GM23248 (cell line): ENCODE results near the gene INTS2. TPM values are rescaled to one million over a fixed set of nuclear protein-coding genes. Genes with fewer than 3 reads are reported as not detected.

Source experiments
- DNase-seq: peaks from one replicate; pipeline ENCODE4 v3.0.0-alpha.2; 2015
- H2AFZ ChIP-seq: fragments of 200-600 bp; sonication (generic); 2 replicates; pipeline ENCODE4 v1.6.1; 2016; ENCODE audit warnings: antibody characterized with exemption
- H3F3A ChIP-seq: fragments of 200-600 bp; sonication (generic); 2 replicates; pipeline ENCODE4 v1.6.1; 2016; ENCODE audit warnings: mild to moderate bottlenecking, antibody characterized with exemption, mixed run types; ENCODE audit not compliant: insufficient read depth
- H3K27ac ChIP-seq: fragments of 200-600 bp; sonication (generic); 2 replicates; pipeline ENCODE4 v1.5.1; 2016; ENCODE audit warnings: mild to moderate bottlenecking
- H3K27me3 ChIP-seq: fragments of 200-600 bp; sonication (generic); replicated peaks from 2 replicates; pipeline ENCODE4 v1.6.1; 2016; ENCODE audit warnings: mild to moderate bottlenecking; ENCODE audit not compliant: insufficient read depth
- H3K36me3 ChIP-seq: fragments of 200-600 bp; sonication (generic); 2 replicates; pipeline ENCODE4 v1.6.1; 2016; ENCODE audit warnings: low read depth, mild to moderate bottlenecking
- H3K4me1 ChIP-seq: fragments of 200-600 bp; sonication (generic); 2 replicates; pipeline ENCODE4 v1.6.1; 2016; ENCODE audit warnings: mild to moderate bottlenecking; ENCODE audit not compliant: insufficient read depth
- H3K4me2 ChIP-seq: fragments of 200-600 bp; sonication (generic); one replicate; pipeline ENCODE4 v1.6.1; 2016; ENCODE audit warnings: mild to moderate bottlenecking; ENCODE audit not compliant: unreplicated experiment
- H3K4me3 ChIP-seq: fragments of 200-600 bp; sonication (generic); 2 replicates; pipeline ENCODE4 v1.5.1; 2016; ENCODE audit warnings: mild to moderate bottlenecking
- H3K79me2 ChIP-seq: fragments of 200-600 bp; sonication (generic); 2 replicates; pipeline ENCODE4 v1.6.1; 2016; ENCODE audit warnings: mild to moderate bottlenecking; ENCODE audit not compliant: insufficient read depth
- H3K9ac ChIP-seq: fragments of 200-600 bp; sonication (generic); 2 replicates; pipeline ENCODE4 v1.6.1; 2016; ENCODE audit warnings: mild to moderate bottlenecking
- H3K9me2 ChIP-seq: fragments of 200-600 bp; sonication (generic); 2 replicates; pipeline ENCODE4 v1.6.1; 2016; ENCODE audit warnings: mixed run types, mild to moderate bottlenecking, moderate library complexity; ENCODE audit not compliant: insufficient read depth
- H3K9me3 ChIP-seq: fragments of 200-600 bp; sonication (generic); one replicate; pipeline ENCODE4 v1.6.1; 2017; ENCODE audit warnings: low read depth
- H4K20me1 ChIP-seq: fragments of 200-600 bp; sonication (generic); 2 replicates; pipeline ENCODE4 v1.6.0; 2016; ENCODE audit not compliant: insufficient read depth
- EZH2 ChIP-seq: fragments of 200-600 bp; sonication (generic); IDR thresholded peaks from 2 replicates; pipeline ENCODE4 v1.6.1; 2018; ENCODE audit warnings: antibody characterized with exemption, mild to moderate bottlenecking; ENCODE audit not compliant: insufficient read depth, poor library complexity, severe bottlenecking
- EZH2phosphoT487 ChIP-seq: fragments of 200-600 bp; sonication (generic); IDR thresholded peaks from 2 replicates; pipeline ENCODE4 v1.6.1; 2018; ENCODE audit warnings: antibody characterized with exemption, moderate library complexity, mild to moderate bottlenecking, low read depth; ENCODE audit not compliant: insufficient read depth
- WGBS, 2 experiments: methylation state at CpG; one replicate each; pipeline ENCODE4 v1.1.6; 2015 to 2017; ENCODE audit warnings: low lambda C conversion rate in 2 of 2, low coverage in 1 of 2; ENCODE audit errors: missing lambda C conversion rate in 2 of 2; 5-methylcytosine and 5-hydroxymethylcytosine counted together
- in situ Hi-C: fragments of 300-500 bp; cut with MboI; formaldehyde crosslinking; loops from 2 replicates; pipeline ENCODE4 v1.15.0; 2020
- polyA plus RNA-seq: library from polyadenylated mRNA; unstranded; fragments of >200 nt; fragmentation: Nextera tagmentation; extraction: Ambion mirVana; gene quantifications from 2 replicates; pipeline ENCODE4 v1.2.1, GENCODE V29; 2016
- total RNA-seq: library from RNA; depleted of rRNA; stranded (reverse); fragments of >200 nt; shearing (Covaris generic); gene quantifications from 2 replicates; pipeline ENCODE4 v1.2.3, GENCODE V29; 2014

The INTS2 gene
- total and polyA plus RNA-seq, 2 experiments from 2014 or later = 3.2 to 7.8 TPM

GRCh38 chr17:61875285-61875684, 52.5 kb downstream of the INTS2 start:
- no peaks in the 10 kb centered on the region for H3K79me2 ChIP-seq
- in situ Hi-C loops = no loop called here
- no peak for TF ChIP-seq EZH2
- TF ChIP-seq EZH2phosphoT487 = no peak
- no peak overlapping the region for H2AFZ ChIP-seq
- no peak overlapping the region for H3K9ac ChIP-seq
- H4K20me1 ChIP-seq = no peaks in the 10 kb centered on the region
- H3K4me3 ChIP-seq = no peak overlapping the region
- H3K27me3 ChIP-seq = no peaks in the 10 kb centered on the region
- DNase-seq = no peak
- 90 to 97% methylated on average over 1 of the region's 1 CpG for WGBS, 2 experiments
- H3F3A ChIP-seq = no peaks in the 10 kb centered on the region
- H3K9me3 ChIP-seq = no peaks in the 10 kb centered on the region
- H3K27ac ChIP-seq = no peak overlapping the region
- no peaks in the 10 kb centered on the region for H3K9me2 ChIP-seq
- H3K36me3 ChIP-seq = peaks cover 22% of the 10 kb centered on the region; the same call in 1 of the 2 replicates
- no peaks in the 10 kb centered on the region for H3K4me1 ChIP-seq
- H3K4me2 ChIP-seq = no peak overlapping the region

DNA sequence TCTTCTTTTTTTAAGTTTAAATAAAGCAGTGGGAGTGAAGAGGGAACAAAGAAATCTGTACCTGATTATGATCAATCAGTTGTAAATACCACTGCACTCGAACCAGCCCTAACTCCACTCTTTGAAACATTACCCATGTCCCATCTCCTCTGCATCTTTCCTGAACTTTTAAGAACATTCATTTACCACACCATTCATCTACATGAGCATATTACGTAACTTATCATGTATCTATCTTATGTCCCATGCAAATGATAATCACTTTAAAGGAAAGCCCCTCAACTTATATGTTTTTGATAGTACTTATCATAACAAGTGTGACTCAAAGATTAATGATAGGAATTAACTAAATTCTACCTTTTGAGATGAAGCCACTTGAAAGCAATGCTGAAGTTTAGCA, 53.7 kb downstream of the INTS2 start:
- H3K79me2 ChIP-seq = no peaks in the 10 kb centered on the region
- no peak overlapping the region for H3K4me3 ChIP-seq
- H2AFZ ChIP-seq = no peak overlapping the region
- peaks cover 31% of the 10 kb centered on the region; the same call in 1 of the 2 replicates for H3K36me3 ChIP-seq
- H3K27ac ChIP-seq = no peak overlapping the region
- no peaks in the 10 kb centered on the region for H3F3A ChIP-seq
- in situ Hi-C loops = no loop called here
- H3K9me2 ChIP-seq = no peaks in the 10 kb centered on the region
- H4K20me1 ChIP-seq = no peaks in the 10 kb centered on the region
- no peaks in the 10 kb centered on the region for H3K27me3 ChIP-seq
- 76 to 80% methylated on average over 2 of the region's 2 CpGs for WGBS, 2 experiments
- no peak for TF ChIP-seq EZH2phosphoT487
- TF ChIP-seq EZH2 = no peak
- H3K9ac ChIP-seq = no peak overlapping the region
- no peak overlapping the region for H3K4me2 ChIP-seq
- H3K9me3 ChIP-seq = no peaks in the 10 kb centered on the region
- no peaks in the 10 kb centered on the region for H3K4me1 ChIP-seq
- no peak for DNase-seq

GRCh38 chr17:61872099-61872498, 55.7 kb downstream of the INTS2 start:
- DNase-seq = no peak
- TF ChIP-seq EZH2 (no peak), EZH2phosphoT487 (no peak)

DNA sequence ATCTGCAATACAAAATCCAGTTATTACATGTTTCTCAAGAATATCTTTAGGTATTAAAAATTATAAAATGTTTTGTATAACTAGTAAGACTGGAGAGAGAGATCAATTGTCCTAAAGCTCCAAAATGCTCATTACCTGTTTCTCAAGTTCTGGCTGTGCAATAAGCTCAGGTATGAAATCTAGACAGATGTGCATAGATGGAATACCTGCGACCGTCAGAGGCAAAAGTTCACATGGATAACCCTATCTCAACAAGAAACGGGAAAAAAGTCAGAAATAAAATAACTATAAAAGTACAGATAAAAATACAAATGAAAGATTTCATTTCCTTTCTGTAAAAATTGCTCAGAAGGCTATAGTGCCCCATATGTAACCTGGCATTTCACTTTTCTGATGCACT, 58.6 kb downstream of the INTS2 start:
- no peaks in the 10 kb centered on the region for H3K27me3 ChIP-seq
- no peaks in the 10 kb centered on the region for H3K9me3 ChIP-seq
- in situ Hi-C loops = no loop called here
- WGBS, 2 experiments = 95 to 99% methylated on average over 3 of the region's 3 CpGs
- H3F3A ChIP-seq = peaks cover 4% of the 10 kb centered on the region; the same call in 1 of the 2 replicates
- peaks cover 18% of the 10 kb centered on the region; the same call in 1 of the 2 replicates for H3K36me3 ChIP-seq
- no peak overlapping the region for H3K4me3 ChIP-seq
- no peaks in the 10 kb centered on the region for H3K79me2 ChIP-seq
- no peak for DNase-seq
- no peak overlapping the region for H3K4me2 ChIP-seq
- no peaks in the 10 kb centered on the region for H3K9me2 ChIP-seq
- no peaks in the 10 kb centered on the region for H4K20me1 ChIP-seq
- TF ChIP-seq EZH2 = no peak
- TF ChIP-seq EZH2phosphoT487 = no peak
- H3K27ac ChIP-seq = no peak overlapping the region
- no peak overlapping the region for H3K9ac ChIP-seq
- peaks cover 4% of the 10 kb centered on the region for H3K4me1 ChIP-seq
- H2AFZ ChIP-seq = no peak overlapping the region

More at GRCh38 chr17:61872099-61872498, 55.7 kb downstream of the INTS2 start:
- 97% methylated on average over 3 of the region's 3 CpGs for WGBS, 2 experiments
- no peaks in the 10 kb centered on the region for H4K20me1 ChIP-seq
- no peak overlapping the region for H2AFZ ChIP-seq
- H3K4me2 ChIP-seq = no peak overlapping the region
- H3F3A ChIP-seq = no peaks in the 10 kb centered on the region
- no peak overlapping the region for H3K4me3 ChIP-seq
- no peaks in the 10 kb centered on the region for H3K27me3 ChIP-seq
- no peaks in the 10 kb centered on the region for H3K79me2 ChIP-seq
- H3K36me3 ChIP-seq = peaks cover 31% of the 10 kb centered on the region; the same call in 1 of the 2 replicates
- no peak overlapping the region for H3K9ac ChIP-seq
- no peak overlapping the region for H3K27ac ChIP-seq
- H3K9me3 ChIP-seq = no peaks in the 10 kb centered on the region
- H3K9me2 ChIP-seq = no peaks in the 10 kb centered on the region
- in situ Hi-C loops = no loop called here
- no peaks in the 10 kb centered on the region for H3K4me1 ChIP-seq

DNA sequence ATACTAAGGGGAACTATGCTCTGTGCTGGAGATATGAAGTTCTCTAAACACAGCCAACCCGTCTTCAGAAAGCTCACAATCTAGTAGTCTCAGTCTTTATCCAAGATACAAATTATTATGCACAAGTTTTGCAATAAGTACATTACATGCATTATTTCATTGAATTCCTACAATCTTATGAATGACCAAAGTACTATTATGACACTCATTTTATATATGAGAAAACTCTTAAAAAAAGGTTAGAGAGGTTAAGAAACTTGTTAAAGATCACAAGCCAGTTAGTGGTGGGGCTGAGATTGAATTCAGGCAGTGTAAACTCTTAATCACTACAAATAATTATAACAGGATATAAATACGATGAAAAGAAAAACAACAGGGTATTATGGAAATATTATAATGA, 59.7 kb downstream of the INTS2 start:
- Histone ChIP-seq H3K27me3 (no peaks in the 10 kb centered on the region), H3K9ac (no peak overlapping the region), H3K36me3 (peaks cover 18% of the 10 kb centered on the region; the same call in 1 of the 2 replicates), H3F3A (peaks cover 9% of the 10 kb centered on the region), H3K9me2 (no peaks in the 10 kb centered on the region), H3K27ac (no peak overlapping the region), H2AFZ (no peak overlapping the region), H3K4me3 (no peak overlapping the region), H3K9me3 (no peaks in the 10 kb centered on the region), H3K4me1 (peaks cover 6% of the 10 kb centered on the region), H3K79me2 (no peaks in the 10 kb centered on the region), H3K4me2 (no peak overlapping the region), H4K20me1 (no peaks in the 10 kb centered on the region)
- DNase-seq = no peak
- in situ Hi-C loops = no loop called here
- TF ChIP-seq EZH2phosphoT487 (no peak), EZH2 (no peak)
- 95 to 99% methylated on average over 2 of the region's 2 CpGs for WGBS, 2 experiments
